ENCODE data around the gene KCNC4. TPM values are rescaled to one million over a fixed set of nuclear protein-coding genes. Genes with fewer than 3 reads are reported as not detected.
A peak's percentile ranks its signal among the peaks of the same experiment; 100 is the strongest.

The KCNC4 gene
- total RNA-seq = 10 to 100 TPM in 1 of 3 donors, 1 to 10 TPM in 2; 4.9 to 12.8 (median 8.0) TPM
- long read RNA-seq, donor 1, full-length matches to known transcripts = 6 of 9 reads
- long read RNA-seq, donor 1, partial matches to known transcripts = 1 of 9 reads
- long read RNA-seq, donor 1, other reads (novel, unspliced or antisense) = 2 of 9 reads
- long read RNA-seq, donor 2 = 0 reads

DNA sequence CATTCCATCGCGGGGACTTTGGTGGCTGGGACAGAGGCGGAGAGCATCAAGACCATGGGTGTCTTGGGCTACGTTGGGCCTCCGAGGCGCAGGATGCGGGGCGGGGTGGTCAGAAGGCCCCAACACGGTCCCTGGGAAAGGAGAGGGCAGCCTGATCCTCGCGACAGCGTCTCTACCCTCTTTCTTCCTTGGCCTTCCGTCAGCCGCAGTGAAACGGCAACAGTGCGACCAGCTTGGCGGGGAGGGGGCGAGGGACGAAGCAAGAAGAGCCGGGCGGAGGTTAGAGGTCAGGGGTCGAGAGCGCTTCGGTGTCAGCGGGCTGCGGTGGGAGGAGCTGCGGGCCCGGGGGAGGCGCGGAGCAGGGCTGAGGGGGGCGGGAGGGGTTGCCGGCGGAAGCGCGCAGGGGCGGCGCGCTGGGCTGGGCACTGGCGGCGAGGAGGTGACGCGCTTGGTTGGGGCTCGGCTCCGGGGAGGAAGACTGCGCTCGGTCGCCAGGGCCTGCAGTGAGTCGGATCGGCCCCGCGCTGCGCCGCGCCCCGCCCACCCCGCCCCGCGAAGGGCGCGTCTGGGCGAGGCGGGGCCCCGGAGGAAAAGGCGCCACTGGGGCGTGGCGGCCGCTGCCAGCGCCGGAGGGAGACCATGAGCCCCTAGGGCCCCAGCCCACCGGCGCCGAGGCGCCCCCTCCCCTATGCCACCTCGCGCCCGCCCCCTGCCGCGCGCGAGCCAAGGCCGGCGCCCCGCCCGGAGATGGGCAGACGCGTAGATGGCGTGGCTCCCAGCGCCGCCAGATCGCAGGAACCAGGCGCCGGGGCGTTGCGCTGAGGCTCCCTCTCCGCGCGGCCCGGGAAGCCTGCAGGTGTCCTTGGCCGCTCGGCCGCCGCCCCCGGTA, at the start of gene KCNC4:
Gene KCNC4, plus strand, starts transcription at position 600 of the 889 bp plus-strand sequence. CDS start 1,186 bp downstream, outside the sequence.
- TF ChIP-seq, protein P1, sequence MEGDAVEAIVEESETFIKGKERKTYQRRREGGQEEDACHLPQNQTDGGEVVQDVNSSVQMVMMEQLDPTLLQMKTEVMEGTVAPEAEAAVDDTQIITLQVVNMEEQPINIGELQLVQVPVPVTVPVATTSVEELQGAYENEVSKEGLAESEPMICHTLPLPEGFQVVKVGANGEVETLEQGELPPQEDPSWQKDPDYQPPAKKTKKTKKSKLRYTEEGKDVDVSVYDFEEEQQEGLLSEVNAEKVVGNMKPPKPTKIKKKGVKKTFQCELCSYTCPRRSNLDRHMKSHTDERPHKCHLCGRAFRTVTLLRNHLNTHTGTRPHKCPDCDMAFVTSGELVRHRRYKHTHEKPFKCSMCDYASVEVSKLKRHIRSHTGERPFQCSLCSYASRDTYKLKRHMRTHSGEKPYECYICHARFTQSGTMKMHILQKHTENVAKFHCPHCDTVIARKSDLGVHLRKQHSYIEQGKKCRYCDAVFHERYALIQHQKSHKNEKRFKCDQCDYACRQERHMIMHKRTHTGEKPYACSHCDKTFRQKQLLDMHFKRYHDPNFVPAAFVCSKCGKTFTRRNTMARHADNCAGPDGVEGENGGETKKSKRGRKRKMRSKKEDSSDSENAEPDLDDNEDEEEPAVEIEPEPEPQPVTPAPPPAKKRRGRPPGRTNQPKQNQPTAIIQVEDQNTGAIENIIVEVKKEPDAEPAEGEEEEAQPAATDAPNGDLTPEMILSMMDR (IDR thresholded peaks at IDR 0.05) = no peak
- H3K4me3 ChIP-seq = peak within 1 kb of the TSS; percentile 58
- no peaks in the 10 kb centered on the region for H3K36me3 ChIP-seq (ENCODE audit: low read depth)
- peak; percentile 89 to 96 (median 95) for DNase-seq
- H3K4me1 ChIP-seq (ENCODE audit: low read depth) = peaks cover 11% of the 10 kb centered on the region
- intact Hi-C loops (cut with DNase I, micrococcal nuclease) = no loop called here
- peak; percentile 89 for ATAC-seq
- H3K9me3 ChIP-seq = no peaks in the 10 kb centered on the region

DNA sequence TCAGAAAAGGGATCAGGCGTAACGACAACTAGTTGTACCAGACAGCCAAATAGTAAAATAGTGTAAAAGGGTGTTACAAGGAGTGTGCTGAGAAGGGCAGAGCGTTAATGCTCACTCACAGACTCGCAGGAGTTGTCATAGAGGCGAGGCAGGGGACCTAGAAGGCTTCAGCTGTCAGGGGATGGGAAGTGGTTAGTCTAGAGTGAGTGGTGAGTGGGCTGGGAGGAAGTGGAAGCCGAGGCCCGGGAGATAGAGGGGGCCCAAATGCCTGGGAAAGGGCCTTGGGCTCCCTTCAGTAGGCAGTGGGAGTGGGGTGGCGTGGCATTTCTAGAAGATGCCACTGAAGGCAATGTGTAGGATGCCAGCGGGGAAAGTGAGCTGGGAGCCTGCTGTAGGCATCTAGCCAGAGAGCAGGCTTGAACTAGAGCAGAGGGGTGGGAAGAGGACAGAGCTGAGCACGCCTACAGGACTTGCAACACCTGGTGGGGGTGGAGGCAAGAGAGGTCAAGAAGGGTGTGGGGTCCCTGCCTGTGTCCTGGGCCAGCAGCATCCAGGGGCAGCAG, 49.5 kb upstream of the KCNC4 start:
- H3K9me3 ChIP-seq = no peaks in the 10 kb centered on the region
- H3K36me3 ChIP-seq (ENCODE audit: low read depth) = no peaks in the 10 kb centered on the region
- intact Hi-C loops (cut with DNase I, micrococcal nuclease) = no loop called here
- DNase-seq = no peak
- no peak for ATAC-seq
- TF ChIP-seq, protein P1 (IDR thresholded peaks at IDR 0.05) = no peak
- H3K4me3 ChIP-seq = no peak overlapping the region
- H3K4me1 ChIP-seq (ENCODE audit: low read depth) = no peaks in the 10 kb centered on the region

DNA sequence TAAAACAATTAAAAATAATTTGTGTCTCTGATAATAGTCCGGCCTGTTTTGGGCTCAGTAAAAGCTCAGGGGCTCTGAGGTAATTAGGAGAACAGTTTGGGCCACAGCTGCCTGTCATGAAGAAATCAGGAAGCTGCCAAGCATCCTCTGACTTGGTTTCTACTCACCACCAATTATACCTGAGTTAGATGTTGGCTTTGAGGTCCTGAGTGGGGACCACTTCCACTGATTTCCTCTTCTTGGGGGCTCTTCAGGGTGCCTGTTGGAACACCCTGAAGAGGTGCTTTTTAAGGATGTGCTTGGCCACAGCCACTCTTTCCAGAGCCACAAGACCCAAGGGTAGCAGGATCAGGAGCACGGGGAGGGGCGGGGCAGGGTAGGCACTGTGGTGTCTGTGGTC, 48.9 kb upstream of the KCNC4 start:
- no peak for DNase-seq
- intact Hi-C loops (cut with DNase I, micrococcal nuclease) = no loop called here

DNA sequence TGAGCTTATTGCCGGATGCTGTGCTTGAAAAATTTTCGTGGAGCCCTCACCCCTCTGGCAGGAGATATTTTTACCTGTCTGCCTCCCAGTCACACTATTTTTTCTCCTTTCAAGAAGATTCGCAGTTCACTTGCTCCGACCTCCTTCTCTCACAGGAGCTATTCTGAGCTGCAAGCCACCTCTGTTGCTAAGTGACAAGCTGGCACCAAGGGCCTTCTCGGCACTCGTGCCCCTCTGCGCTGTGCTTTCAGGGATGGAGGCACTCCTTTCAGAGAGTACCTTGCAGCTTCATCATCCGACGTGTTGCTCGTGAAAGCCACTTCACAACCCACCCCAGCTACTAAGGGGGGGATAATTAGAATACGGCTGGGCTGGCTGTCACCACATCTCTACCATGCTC, 48.3 kb upstream of the KCNC4 start:
- Histone ChIP-seq H3K9me3 (no peaks in the 10 kb centered on the region), H3K36me3 (ENCODE audit: low read depth) (no peaks in the 10 kb centered on the region), H3K4me3 (no peak overlapping the region), H3K4me1 (ENCODE audit: low read depth) (no peaks in the 10 kb centered on the region)
- intact Hi-C loops (cut with DNase I, micrococcal nuclease) = no loop called here
- TF ChIP-seq, protein P1 (IDR thresholded peaks at IDR 0.05) = no peak
- DNase-seq (no peak), ATAC-seq (no peak)

More for the DNA sequence above, 48.9 kb upstream of the KCNC4 start:
- no peaks in the 10 kb centered on the region for H3K4me1 ChIP-seq (ENCODE audit: low read depth)
- H3K4me3 ChIP-seq = no peak overlapping the region
- H3K36me3 ChIP-seq (ENCODE audit: low read depth) = no peaks in the 10 kb centered on the region
- TF ChIP-seq, protein P1 (IDR thresholded peaks at IDR 0.05) = no peak
- ATAC-seq = no peak
- H3K9me3 ChIP-seq = no peaks in the 10 kb centered on the region

DNA sequence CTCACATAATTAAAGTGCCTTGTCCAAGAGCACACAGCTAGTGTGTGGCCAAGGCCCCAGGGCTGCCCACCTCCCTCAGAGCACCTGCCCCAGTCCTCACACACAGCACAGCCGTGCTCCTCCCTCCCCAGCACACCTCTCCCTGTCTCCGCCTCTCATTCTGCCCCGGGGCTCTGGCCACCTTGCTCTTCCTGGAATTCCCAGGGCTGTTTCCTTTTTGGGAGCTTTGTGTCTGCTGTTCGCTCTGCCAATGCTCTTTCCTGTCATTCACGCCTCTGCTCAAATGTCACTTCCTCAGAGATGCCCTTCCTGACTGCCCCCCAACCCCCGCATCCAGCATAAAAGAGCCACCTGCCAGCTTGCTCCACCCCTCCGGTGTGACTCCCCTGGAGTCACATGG, 46.5 kb upstream of the KCNC4 start:
- Histone ChIP-seq H3K4me1 (ENCODE audit: low read depth) (no peaks in the 10 kb centered on the region), H3K9me3 (no peaks in the 10 kb centered on the region), H3K4me3 (no peak overlapping the region), H3K36me3 (ENCODE audit: low read depth) (no peaks in the 10 kb centered on the region)
- DNase-seq (no peak), ATAC-seq (no peak)
- TF ChIP-seq, protein P1 (IDR thresholded peaks at IDR 0.05) = no peak
- intact Hi-C loops (cut with DNase I, micrococcal nuclease) = no loop called here

Data from mucosa of descending colon (tissue), 3 donors.